ENCODE results near the gene CT45A3.
"Not testable (repeated sequence)": the region's sequence is repeated elsewhere in the genome, so short reads cannot be mapped to it uniquely, and the experiment has no call there.

The CT45A3 gene, protein sequence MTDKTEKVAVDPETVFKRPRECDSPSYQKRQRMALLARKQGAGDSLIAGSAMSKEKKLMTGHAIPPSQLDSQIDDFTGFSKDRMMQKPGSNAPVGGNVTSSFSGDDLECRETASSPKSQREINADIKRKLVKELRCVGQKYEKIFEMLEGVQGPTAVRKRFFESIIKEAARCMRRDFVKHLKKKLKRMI

DNA sequence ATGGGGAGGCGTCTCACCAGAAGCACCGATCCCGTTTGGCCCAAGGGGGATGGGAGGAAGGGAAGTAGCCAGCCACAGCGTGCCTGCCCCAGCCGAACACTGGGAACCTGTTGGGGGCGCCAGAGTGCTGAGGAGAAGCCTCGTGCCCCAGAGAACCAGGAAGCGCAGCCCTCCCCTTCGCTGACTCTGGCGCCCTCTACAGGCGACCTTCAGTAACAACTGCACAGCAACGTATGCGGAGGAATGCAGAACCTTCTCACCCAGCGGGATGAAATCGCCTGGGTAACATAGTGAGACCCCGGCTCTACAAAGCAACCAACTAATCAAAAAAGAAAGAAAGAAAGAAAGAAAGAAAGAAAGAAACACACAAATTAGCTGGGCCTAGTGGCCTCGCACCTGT lies at the start of gene CT45A3:
Gene CT45A3, minus strand, starts transcription at position 101 of the 400 bp plus-strand sequence. CDS start 3,747 bp downstream, outside the sequence.
- DNase-seq (ENCODE audit: low spot score), result not testable (repeated sequence)

DNA sequence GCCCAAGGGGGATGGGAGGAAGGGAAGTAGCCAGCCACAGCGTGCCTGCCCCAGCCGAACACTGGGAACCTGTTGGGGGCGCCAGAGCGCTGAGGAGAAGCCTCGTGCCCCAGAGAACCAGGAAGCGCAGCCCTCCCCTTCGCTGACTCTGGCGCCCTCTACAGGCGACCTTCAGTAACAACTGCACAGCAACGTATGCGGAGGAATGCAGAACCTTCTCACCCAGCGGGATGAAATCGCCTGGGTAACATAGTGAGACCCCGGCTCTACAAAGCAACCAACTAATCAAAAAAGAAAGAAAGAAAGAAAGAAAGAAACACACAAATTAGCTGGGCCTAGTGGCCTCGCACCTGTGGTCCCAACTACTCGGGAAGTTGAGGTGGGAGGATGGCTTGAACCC lies 34.7 kb upstream of the CT45A3 start, which contains the start of gene CT45A6:
Gene CT45A6, minus strand, starts transcription at position 101 of the 400 bp plus-strand sequence. CDS start 3,794 bp downstream, outside the sequence.
- not testable (repeated sequence) for DNase-seq (ENCODE audit: low spot score)

DNA sequence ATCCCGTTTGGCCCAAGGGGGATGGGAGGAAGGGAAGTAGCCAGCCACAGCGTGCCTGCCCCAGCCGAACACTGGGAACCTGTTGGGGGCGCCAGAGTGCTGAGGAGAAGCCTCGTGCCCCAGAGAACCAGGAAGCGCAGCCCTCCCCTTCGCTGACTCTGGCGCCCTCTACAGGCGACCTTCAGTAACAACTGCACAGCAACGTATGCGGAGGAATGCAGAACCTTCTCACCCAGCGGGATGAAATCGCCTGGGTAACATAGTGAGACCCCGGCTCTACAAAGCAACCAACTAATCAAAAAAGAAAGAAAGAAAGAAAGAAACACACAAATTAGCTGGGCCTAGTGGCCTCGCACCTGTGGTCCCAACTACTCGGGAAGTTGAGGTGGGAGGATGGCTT lies 17.4 kb upstream of the CT45A3 start, which contains the start of gene CT45A5:
Gene CT45A5, minus strand, starts transcription at position 101 of the 400 bp plus-strand sequence. CDS start 3,774 bp downstream, outside the sequence.
- DNase-seq (ENCODE audit: low spot score), result not testable (repeated sequence)

DNA sequence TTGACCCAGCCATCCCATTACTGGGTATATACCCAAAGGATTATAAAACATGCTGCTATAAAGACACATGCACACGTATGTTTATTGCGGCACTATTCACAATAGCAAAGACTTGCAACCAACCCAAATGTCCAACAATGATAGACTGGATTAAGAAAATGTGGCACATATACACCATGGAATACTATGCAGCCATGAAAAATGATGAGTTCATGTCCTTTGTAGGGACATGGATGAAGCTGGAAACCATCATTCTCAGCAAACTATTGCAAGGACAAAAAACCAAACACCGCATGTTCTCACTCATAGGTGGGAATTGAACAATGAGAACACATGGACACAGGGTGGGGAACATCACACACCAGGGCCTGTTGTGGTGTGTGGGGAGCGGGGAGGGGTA lies 23.3 kb downstream of the CT45A3 start:
- DNase-seq (ENCODE audit: low spot score), result not testable (repeated sequence)

DNA sequence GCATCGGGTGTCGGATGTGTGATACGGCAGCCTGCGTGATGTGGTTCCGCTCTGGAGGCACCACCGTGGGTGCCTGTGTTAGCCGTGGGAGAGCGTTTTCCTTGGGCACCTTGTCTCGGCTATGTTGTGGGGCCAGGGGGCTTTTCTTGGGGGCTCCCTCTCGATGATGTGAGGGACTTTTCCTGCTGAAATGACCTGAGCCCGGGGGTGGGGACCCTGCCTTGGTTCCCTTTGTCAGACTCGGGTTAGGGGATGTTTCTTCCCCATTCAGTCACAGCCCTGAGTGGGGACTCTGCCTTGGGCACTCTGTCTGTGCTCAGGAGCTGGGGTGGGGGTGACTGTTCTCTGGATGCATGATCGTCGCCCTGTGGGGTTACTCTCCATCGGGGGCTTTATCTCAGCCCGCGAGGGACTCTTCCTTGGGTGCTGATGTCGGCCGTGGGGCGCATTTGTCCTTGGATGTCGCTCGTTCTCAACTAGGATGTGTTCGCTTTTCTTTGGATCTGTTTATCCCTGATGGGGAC lies 26.7 kb downstream of the CT45A3 start:
- DNase-seq (ENCODE audit: low spot score), result no peak

DNA sequence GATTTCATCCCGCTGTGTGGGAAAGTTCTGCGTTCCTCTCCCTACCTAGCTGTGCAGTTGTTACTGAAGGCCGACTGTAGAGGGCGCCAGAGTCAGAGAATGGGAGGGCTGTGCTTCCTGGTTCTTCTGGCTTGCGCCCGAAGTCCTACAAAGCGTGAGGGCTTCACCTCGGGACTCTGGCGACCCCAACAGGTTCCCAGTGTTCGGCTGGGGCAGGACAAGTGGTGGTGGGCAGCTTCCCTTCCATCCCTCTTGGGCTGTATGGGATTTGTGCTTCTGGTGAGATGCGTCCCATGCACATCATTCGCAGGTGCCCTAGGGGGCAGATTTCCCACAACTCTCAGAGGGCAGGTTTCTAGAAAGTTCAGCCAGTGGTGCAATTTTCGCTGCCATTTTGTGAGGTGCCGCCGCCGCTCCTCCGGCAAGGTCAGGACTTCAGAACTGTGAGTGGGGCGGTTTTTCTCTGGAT lies 27.3 kb downstream of the CT45A3 start:
- DNase-seq (ENCODE audit: low spot score), result no peak

DNA sequence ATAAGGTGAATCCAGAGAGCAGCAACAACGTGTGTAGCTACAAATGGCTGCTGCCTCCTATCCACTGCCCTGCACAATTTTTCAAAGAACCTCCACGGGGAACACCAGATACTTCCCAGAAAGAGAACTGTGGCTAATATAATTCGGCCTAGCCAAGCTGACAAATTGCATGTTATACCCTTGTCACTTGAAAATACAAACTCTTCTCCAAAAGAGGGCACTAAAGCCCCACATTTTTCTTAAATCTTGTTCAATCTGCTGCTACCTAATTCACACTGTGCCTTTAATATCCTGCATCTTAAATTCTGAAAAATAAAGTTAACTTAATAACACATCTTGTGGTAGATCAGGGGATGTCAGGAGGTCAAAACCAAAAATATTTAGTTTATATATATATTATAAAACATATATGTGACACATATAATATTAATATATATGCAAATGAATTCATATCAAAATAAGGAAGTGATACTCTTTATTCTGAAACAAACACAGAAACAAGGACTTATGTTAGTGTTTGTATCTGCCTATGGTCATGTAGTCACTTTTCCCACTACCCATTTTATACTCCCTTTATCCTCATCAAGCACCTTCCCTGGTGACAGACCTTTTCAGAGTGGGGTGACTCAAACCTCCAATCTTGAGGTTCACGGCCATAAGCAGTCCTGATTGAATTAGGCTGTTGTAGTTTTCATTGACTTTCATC lies 30.5 kb downstream of the CT45A3 start:
- no peak for DNase-seq (ENCODE audit: low spot score)

DNA sequence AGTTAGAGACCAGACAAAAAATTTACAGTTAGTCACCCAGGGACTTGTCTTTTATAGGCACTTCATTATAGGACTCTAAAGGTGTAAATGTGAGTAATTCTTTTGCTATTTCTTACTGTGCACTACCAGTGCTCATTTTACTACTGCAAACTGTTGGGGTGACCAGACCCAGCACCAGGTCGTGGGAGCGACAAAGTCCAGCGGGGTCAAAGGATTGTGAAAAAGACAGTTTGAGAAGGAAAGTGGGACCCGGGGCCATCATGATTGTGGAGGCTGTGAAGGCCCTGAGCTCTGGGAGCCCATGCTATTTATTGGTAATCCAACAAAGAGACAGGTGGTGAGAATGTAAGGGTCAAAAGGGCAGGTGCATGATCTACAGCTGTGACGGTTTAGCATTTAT lies 33.3 kb downstream of the CT45A3 start:
- not testable (repeated sequence) for DNase-seq (ENCODE audit: low spot score)

DNA sequence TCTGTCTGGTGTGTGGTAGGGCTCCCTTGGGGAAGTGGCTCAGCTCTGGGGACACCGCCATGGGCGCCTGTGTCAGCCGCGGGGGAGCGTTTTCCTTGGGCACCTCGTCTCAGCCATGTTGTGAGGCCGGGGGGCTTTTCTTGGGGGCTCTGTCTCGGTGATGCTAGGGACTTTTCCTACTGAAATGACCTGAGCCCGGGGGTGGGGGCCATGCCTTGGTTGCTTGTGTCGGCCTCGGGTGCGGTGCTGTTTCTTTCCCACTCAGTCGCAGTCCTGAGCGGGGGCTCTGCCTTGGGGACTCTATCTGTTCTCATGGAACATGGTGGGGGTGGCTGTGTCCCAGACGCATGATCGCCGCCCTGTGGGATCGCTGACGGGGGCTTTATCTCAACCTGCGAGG lies 54.2 kb downstream of the CT45A3 start:
- no peak for DNase-seq (ENCODE audit: low spot score)

DNA sequence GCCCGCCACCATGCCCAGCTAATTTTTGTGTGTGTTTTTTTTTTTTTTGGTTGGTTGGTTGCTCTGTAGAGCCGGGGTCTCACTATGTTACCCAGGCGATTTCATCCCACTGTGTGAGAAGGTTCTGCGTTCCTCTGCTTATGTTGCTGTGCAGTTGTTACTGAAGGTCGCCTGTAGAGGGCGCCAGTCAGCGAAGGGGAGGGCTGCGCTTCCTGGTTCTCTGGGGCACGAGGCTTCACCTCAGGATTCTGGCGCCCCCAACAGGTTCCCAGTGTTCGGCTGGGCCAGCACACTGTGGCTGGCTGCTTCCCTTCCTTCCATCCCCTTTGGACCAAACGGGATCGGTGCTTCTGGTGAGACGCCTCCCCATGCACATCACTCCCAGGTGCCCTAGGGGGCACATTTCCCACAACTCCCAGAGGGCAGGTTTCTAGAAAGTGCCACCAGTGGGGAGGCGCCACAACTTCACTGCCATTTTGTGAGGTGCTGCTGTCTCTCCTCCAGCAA lies 54.8 kb downstream of the CT45A3 start, which contains the start of gene CT45A1:
Gene CT45A1, plus strand, starts transcription at position 457 of the 507 bp plus-strand sequence. CDS start 5,302 bp downstream, outside the sequence.
- not testable (repeated sequence) for DNase-seq (ENCODE audit: low spot score)
